GM12878 (cell line): ENCODE results near the gene HK2. TPM values are rescaled to one million over a fixed set of nuclear protein-coding genes. Genes with fewer than 3 reads are reported as not detected.

Source experiments
- ATAC-seq: fragments of 200-7000 bp; cut with Tn5 transposase; 3 replicates; pipeline ENCODE4 v1.9.1; 2020; ENCODE audit warnings: mild to moderate bottlenecking, moderate library complexity
- BruUV-seq: library from RNA; stranded (reverse); fragments of 400-500 nt; replicated peaks from 2 replicates; lab custom pipeline; 2021; lab: Mats Ljungman, UMichigan
- CTCF ChIA-PET: fragments of 300-600 bp; sonication (Branson Sonifier 250); formaldehyde crosslinking; extraction: SDS; loops from one replicate; lab custom pipeline; 2021; ENCODE audit warnings: inconsistent platforms; lab: Yijun Ruan, JAX
- POLR2A ChIA-PET: fragments of 350-600 bp; formaldehyde crosslinking; extraction: SDS; loops from one replicate; lab custom pipeline; 2021; ENCODE audit warnings: inconsistent platforms; lab: Charles Lee
- RAD21 ChIA-PET: fragments of 300-600 bp; sonication (Branson Sonifier 250); formaldehyde crosslinking; loops from one replicate; lab custom pipeline; 2023; ENCODE audit warnings: antibody characterized with exemption; ENCODE audit not compliant: unreplicated experiment; lab: Charles Lee
- SMC1A ChIA-PET: fragments of 300-600 bp; sonication (Branson Sonifier 250); formaldehyde crosslinking; loops from one replicate; lab custom pipeline; 2023; ENCODE audit not compliant: unreplicated experiment, uncharacterized antibody; lab: Charles Lee
- DNase-seq: peaks from one replicate; pipeline ENCODE4 v3.0.0-alpha.2; 2011; ENCODE audit warnings: low read depth, low spot score
- FAIRE-seq: peaks from 3 replicates; lab custom pipeline; 2011; peaks lifted over from hg19 to GRCh38; lab: Jason Lieb, UNC
- H2AFZ ChIP-seq: 2 replicates; pipeline ENCODE4 v1.6.0; 2011; ENCODE audit warnings: low read depth, low read length, control low read depth; ENCODE audit not compliant: control insufficient read depth
- H3K27ac ChIP-seq: 2 replicates; pipeline ENCODE4 v1.5.1; 2011; ENCODE audit warnings: control low read depth; ENCODE audit not compliant: control insufficient read depth, insufficient read depth
- H3K27me3 ChIP-seq, 2 experiments: replicated peaks in 1 of 2; 2 replicates each; pipeline versions ENCODE4 v1.6.0 to v1.6.1; 2011; ENCODE audit warnings: low read length in 1 of 2; ENCODE audit not compliant: control insufficient read depth in 2 of 2, insufficient read depth in 2 of 2
- H3K36me3 ChIP-seq, 2 experiments: 2 replicates each; pipeline ENCODE4 v1.5.1; 2011; ENCODE audit warnings: low read length in 1 of 2; ENCODE audit not compliant: control insufficient read depth in 2 of 2, insufficient read depth in 2 of 2
- H3K4me1 ChIP-seq: 2 replicates; pipeline ENCODE4 v1.6.1; 2011; ENCODE audit warnings: mild to moderate bottlenecking, low read length, moderate library complexity, mixed read lengths; ENCODE audit not compliant: control insufficient read depth, insufficient read depth
- H3K4me2 ChIP-seq: 2 replicates; pipeline ENCODE4 v1.6.0; 2011; ENCODE audit warnings: control low read depth; ENCODE audit not compliant: control insufficient read depth, insufficient read depth
- H3K4me3 ChIP-seq: fragments of 200-600 bp; sonication (generic); 2 replicates; pipeline ENCODE4 v1.5.1; 2016
- H3K79me2 ChIP-seq: 2 replicates; pipeline ENCODE4 v1.6.0; 2011; ENCODE audit warnings: low read length; ENCODE audit not compliant: control insufficient read depth, insufficient read depth
- H3K9ac ChIP-seq: 2 replicates; pipeline ENCODE4 v1.8.0; 2011; ENCODE audit warnings: low read length, control low read depth, mixed read lengths; ENCODE audit not compliant: control insufficient read depth, insufficient read depth
- H3K9me3 ChIP-seq: replicated peaks from 3 replicates; pipeline ENCODE4 v1.5.1; 2011; ENCODE audit warnings: mild to moderate bottlenecking, low read length; ENCODE audit not compliant: control insufficient read depth, insufficient read depth
- H4K20me1 ChIP-seq: 2 replicates; pipeline ENCODE4 v1.6.0; 2011; ENCODE audit not compliant: control insufficient read depth, insufficient read depth
- BHLHE40 ChIP-seq, 2 experiments: fragments of 450-650 bp in 1 of 2; IDR thresholded peaks; 2 replicates each; pipeline ENCODE4 v1.6.1; 2011 to 2017; ENCODE audit warnings: low read depth in 2 of 2, borderline replicate concordance in 1 of 2, improper control_type of control experiment in 1 of 2, low read length in 1 of 2, mild to moderate bottlenecking in 1 of 2
- CBFB ChIP-seq: IDR thresholded peaks from 2 replicates; pipeline ENCODE4 v1.6.1; 2016; ENCODE audit warnings: antibody characterized with exemption, low read depth
- CTCF ChIP-seq, 3 experiments: IDR thresholded peaks in 2 of 3; conservative IDR thresholded peaks in 1 of 3; 2 replicates each; pipeline ENCODE4 v1.5.1; 2011; ENCODE audit warnings: low read depth in 3 of 3, low read length in 3 of 3, mild to moderate bottlenecking in 3 of 3, control low read depth in 2 of 3, moderate library complexity in 2 of 3, inconsistent platforms in 1 of 3, mixed read lengths in 1 of 3; ENCODE audit not compliant: control insufficient read depth in 2 of 3, insufficient read depth in 1 of 3; ENCODE audit errors: extremely low read depth in 1 of 3
- ETV6 ChIP-seq, 2 experiments: fragments of 450-650 bp in 1 of 2; IDR thresholded peaks in 1 of 2; conservative IDR thresholded peaks in 1 of 2; 2 replicates each; pipeline ENCODE4 v1.6.1; 2014; ENCODE audit warnings: antibody characterized with exemption in 1 of 2, borderline replicate concordance in 1 of 2, low read depth in 1 of 2, mild to moderate bottlenecking in 1 of 2, moderate library complexity in 1 of 2
- MEF2A ChIP-seq: IDR thresholded peaks from 2 replicates; pipeline ENCODE4 v1.6.1; 2011; ENCODE audit warnings: low read depth, mild to moderate bottlenecking, low read length, moderate library complexity; ENCODE audit not compliant: insufficient read depth
- MYC ChIP-seq: IDR thresholded peaks from 2 replicates; pipeline ENCODE4 v1.6.1; 2011; ENCODE audit warnings: mild to moderate bottlenecking, low read length, moderate library complexity, inconsistent platforms; ENCODE audit not compliant: insufficient read depth, insufficient replicate concordance, insufficient read length, severe bottlenecking
- NKRF ChIP-seq: fragments of 450-650 bp; conservative IDR thresholded peaks from 2 replicates; pipeline ENCODE4 v1.6.1; 2017; ENCODE audit warnings: mild to moderate bottlenecking, moderate library complexity
- NR2F1 ChIP-seq: fragments of 450-650 bp; conservative IDR thresholded peaks from 2 replicates; pipeline ENCODE4 v1.6.1; 2017; ENCODE audit warnings: mild to moderate bottlenecking
- RBBP5 ChIP-seq: fragments of 200-600 bp; sonication (generic); conservative IDR thresholded peaks from 2 replicates; pipeline ENCODE4 v1.6.1; 2016
- SIN3A ChIP-seq: IDR thresholded peaks from 2 replicates; pipeline ENCODE4 v1.6.1; 2012; ENCODE audit warnings: low read depth, low read length, improper control_type of control experiment
- TARDBP ChIP-seq: IDR thresholded peaks from 2 replicates; pipeline ENCODE4 v1.6.1; 2016; ENCODE audit warnings: borderline replicate concordance
- TCF3 ChIP-seq: IDR thresholded peaks from 2 replicates; pipeline ENCODE4 v1.6.1; 2012; ENCODE audit warnings: low read depth, mild to moderate bottlenecking, low read length, borderline replicate concordance; ENCODE audit not compliant: insufficient read depth
- WGBS: methylation state at CpG from one replicate; pipeline ENCODE4 v1.1.6; 2016; ENCODE audit warnings: low lambda C conversion rate; ENCODE audit not compliant: insufficient replicate concordance, insufficient coverage; ENCODE audit errors: missing lambda C conversion rate; 5-methylcytosine and 5-hydroxymethylcytosine counted together
- in situ Hi-C: fragments of 300-500 bp; cut with MboI; formaldehyde crosslinking; loops from 9 replicates; pipeline ENCODE4 v1.14.3; 2018; ENCODE audit warnings: mixed read lengths
- intact Hi-C: fragments of 100-400 bp; cut with micrococcal nuclease; formaldehyde crosslinking; loops from one replicate; pipeline ENCODE4 v1.14.2; 2022; ENCODE audit not compliant: unreplicated experiment
- polyA plus RNA-seq, 11 experiments: library from polyadenylated mRNA; depleted of rRNA in 4 of 11; unstranded in 6 of 11; stranded (reverse) in 5 of 11; fragments of >200 nt; fragmentation: Nextera tagmentation in 4 of 11; fragmentation: Illumina TruSeq in 1 of 11; extraction: Ambion mirVana in 4 of 11; extraction: Trizol in 1 of 11; gene quantifications; 1 replicate in 1 of 11; 2 replicates in 10 of 11; pipeline versions ENCODE4 v1.2.1 to v1.2.3, GENCODE V29; 2011 to 2016; ENCODE audit warnings: inconsistent platforms in 2 of 11, missing spikeins in 2 of 11, low read depth in 1 of 11
- total RNA-seq, 4 experiments: library from RNA; depleted of rRNA in 3 of 4; stranded (reverse); fragments of >200 nt in 3 of 4; fragmentation: Illumina TruSeq in 1 of 4; extraction: Trizol in 1 of 4; gene quantifications; 2 replicates each; pipeline versions ENCODE4 v1.2.1 to v1.2.3, GENCODE V29; 2013 to 2021
- TF ChIP-seq, protein P1 (sequence below): fragments of 450-650 bp; IDR thresholded peaks from 2 replicates; pipeline ENCODE4 v1.6.1; 2017; ENCODE audit warnings: mild to moderate bottlenecking, moderate library complexity

HK2 gene
- total and polyA plus RNA-seq, 10 of the 15 experiments (the other 5 are each of a cell fraction or from before 2014, with no cell fraction given), result 5.0 to 73.1 (median 20.2) TPM

DNA sequence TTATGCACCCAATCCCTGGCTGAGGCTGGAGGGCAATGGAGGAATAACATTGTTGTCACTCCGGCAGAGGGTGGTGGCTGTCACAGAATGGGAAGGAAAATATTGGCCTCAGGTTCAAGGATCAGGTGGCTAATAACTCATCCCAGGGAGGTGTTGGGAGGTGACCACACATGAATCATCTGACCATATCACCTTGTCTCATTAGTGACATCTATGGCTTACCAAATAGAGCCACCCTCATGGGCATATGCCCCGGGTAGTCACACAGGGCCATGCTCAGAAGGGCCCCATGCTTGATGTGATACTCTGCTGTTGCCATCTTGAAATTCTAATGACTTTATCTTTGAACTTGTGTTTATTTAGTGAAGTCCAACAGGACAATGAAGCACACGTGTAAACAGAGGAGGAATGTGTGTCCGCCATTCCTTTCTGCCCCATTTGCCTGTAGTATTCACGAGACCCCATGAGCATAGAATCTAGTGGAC lies 27.5 kb upstream of the HK2 start:
- ChIA-PET SMC1A (no interaction called here), RAD21 (no interaction called here), CTCF (no interaction called here), POLR2A (no interaction called here)
- no peak overlapping the region for H2AFZ ChIP-seq
- H3K79me2 ChIP-seq, result no peaks in the 10 kb centered on the region
- intact Hi-C loops, result no loop called here
- no peak overlapping the region for H3K4me3 ChIP-seq
- no peaks in the 10 kb centered on the region for H4K20me1 ChIP-seq
- in situ Hi-C loops, result no loop called here
- no peak overlapping the region for H3K9ac ChIP-seq
- no peak overlapping the region for H3K4me2 ChIP-seq
- ATAC-seq (no peak), DNase-seq (no peak), FAIRE-seq (no peak)
- no peaks in the 10 kb centered on the region for H3K9me3 ChIP-seq
- no peaks in the 10 kb centered on the region for H3K36me3 ChIP-seq
- no peaks in the 10 kb centered on the region; a peak in 1 of 4 replicates for H3K27me3 ChIP-seq
- WGBS, result 59% methylated on average over 5 of the region's 5 CpGs
- no peaks in the 10 kb centered on the region for H3K4me1 ChIP-seq
- no TSS peak for BruUV-seq
- no peak overlapping the region for H3K27ac ChIP-seq
- TF ChIP-seq NKRF (no peak), TARDBP (no peak), MYC (no peak), NR2F1 (no peak), MEF2A (no peak), CTCF (IDR thresholded peaks at IDR 0.05 in 2 of 3, conservative IDR thresholded peaks at IDR 0.05 in 1 of 3; ENCODE audit: control insufficient read depth in 2 of 3, extremely low read depth in 1 of 3, insufficient read depth in 1 of 3, low read depth in 3 of 3, low read length in 3 of 3) (no peak), BHLHE40 (IDR thresholded peaks at IDR 0.05; ENCODE audit: borderline replicate concordance in 1 of 2, low read depth in 2 of 2, low read length in 1 of 2) (no peak), RBBP5 (no peak), SIN3A (no peak), ETV6 (conservative IDR thresholded peaks at IDR 0.05 in 1 of 2, IDR thresholded peaks at IDR 0.05 in 1 of 2; ENCODE audit: borderline replicate concordance in 1 of 2, low read depth in 1 of 2) (no peak), TCF3 (no peak), CBFB (no peak)
- TF ChIP-seq, protein P1, sequence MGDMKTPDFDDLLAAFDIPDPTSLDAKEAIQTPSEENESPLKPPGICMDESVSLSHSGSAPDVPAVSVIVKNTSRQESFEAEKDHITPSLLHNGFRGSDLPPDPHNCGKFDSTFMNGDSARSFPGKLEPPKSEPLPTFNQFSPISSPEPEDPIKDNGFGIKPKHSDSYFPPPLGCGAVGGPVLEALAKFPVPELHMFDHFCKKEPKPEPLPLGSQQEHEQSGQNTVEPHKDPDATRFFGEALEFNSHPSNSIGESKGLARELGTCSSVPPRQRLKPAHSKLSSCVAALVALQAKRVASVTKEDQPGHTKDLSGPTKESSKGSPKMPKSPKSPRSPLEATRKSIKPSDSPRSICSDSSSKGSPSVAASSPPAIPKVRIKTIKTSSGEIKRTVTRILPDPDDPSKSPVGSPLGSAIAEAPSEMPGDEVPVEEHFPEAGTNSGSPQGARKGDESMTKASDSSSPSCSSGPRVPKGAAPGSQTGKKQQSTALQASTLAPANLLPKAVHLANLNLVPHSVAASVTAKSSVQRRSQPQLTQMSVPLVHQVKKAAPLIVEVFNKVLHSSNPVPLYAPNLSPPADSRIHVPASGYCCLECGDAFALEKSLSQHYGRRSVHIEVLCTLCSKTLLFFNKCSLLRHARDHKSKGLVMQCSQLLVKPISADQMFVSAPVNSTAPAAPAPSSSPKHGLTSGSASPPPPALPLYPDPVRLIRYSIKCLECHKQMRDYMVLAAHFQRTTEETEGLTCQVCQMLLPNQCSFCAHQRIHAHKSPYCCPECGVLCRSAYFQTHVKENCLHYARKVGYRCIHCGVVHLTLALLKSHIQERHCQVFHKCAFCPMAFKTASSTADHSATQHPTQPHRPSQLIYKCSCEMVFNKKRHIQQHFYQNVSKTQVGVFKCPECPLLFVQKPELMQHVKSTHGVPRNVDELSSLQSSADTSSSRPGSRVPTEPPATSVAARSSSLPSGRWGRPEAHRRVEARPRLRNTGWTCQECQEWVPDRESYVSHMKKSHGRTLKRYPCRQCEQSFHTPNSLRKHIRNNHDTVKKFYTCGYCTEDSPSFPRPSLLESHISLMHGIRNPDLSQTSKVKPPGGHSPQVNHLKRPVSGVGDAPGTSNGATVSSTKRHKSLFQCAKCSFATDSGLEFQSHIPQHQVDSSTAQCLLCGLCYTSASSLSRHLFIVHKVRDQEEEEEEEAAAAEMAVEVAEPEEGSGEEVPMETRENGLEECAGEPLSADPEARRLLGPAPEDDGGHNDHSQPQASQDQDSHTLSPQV, result no peak
